H1 (cell line): Measurements from ENCODE around the gene C1orf210. TPM values are rescaled to one million over a fixed set of nuclear protein-coding genes. Genes with fewer than 3 reads are reported as not detected.

Experiments used
- CTCF ChIA-PET: fragments of 300-600 bp; sonication (Branson Sonifier 250); formaldehyde crosslinking; loops from one replicate; lab custom pipeline; 2021; ENCODE audit not compliant: partially characterized antibody; lab: Charles Lee
- POLR2A ChIA-PET: fragments of 300-600 bp; sonication (Branson Sonifier 250); formaldehyde crosslinking; loops from one replicate; lab custom pipeline; 2021; ENCODE audit warnings: inconsistent platforms; ENCODE audit not compliant: partially characterized antibody; lab: Charles Lee
- DNase-seq, 2 experiments: peaks; one replicate each; pipeline versions ENCODE4 v3.0.0 to v3.0.0-alpha.2; 2010 to 2022; ENCODE audit warnings: low spot score in 2 of 2, low read depth in 1 of 2, mixed read lengths in 1 of 2
- FAIRE-seq: peaks from 2 replicates; lab custom pipeline; 2011; peaks lifted over from hg19 to GRCh38; lab: Jason Lieb, UNC
- H2AFZ ChIP-seq: 2 replicates; pipeline ENCODE4 v1.8.1; 2012; ENCODE audit warnings: low read length, inconsistent platforms
- H2AK5ac ChIP-seq: 2 replicates; pipeline ENCODE4 v1.6.1; 2013; ENCODE audit warnings: low read depth, low read length
- H2BK120ac ChIP-seq: replicated peaks from 2 replicates; pipeline ENCODE3; 2013; ENCODE audit warnings: low read depth, low read length, inconsistent platforms
- H2BK12ac ChIP-seq: 2 replicates; pipeline ENCODE4 v1.6.1; 2013; ENCODE audit warnings: low read depth, low read length
- H2BK15ac ChIP-seq: 2 replicates; pipeline ENCODE4 v1.6.1; 2013; ENCODE audit warnings: low read length
- H2BK20ac ChIP-seq: 2 replicates; pipeline ENCODE4 v1.6.1; 2013; ENCODE audit warnings: low read length
- H2BK5ac ChIP-seq: 2 replicates; pipeline ENCODE4 v1.6.1; 2013; ENCODE audit warnings: low read depth, low read length
- H3K14ac ChIP-seq: 2 replicates; pipeline ENCODE4 v1.6.1; 2013; ENCODE audit warnings: inconsistent platforms; ENCODE audit not compliant: insufficient read length
- H3K18ac ChIP-seq: 2 replicates; pipeline ENCODE4 v1.6.1; 2013; ENCODE audit warnings: low read length; ENCODE audit errors: extremely low read depth
- H3K23ac ChIP-seq: 2 replicates; pipeline ENCODE4 v1.6.1; 2013; ENCODE audit warnings: inconsistent platforms; ENCODE audit not compliant: insufficient read length
- H3K23me2 ChIP-seq: 2 replicates; pipeline ENCODE4 v1.6.1; 2013; ENCODE audit warnings: low read depth, low read length
- H3K27ac ChIP-seq: 2 replicates; pipeline ENCODE4 v1.6.1; 2011; ENCODE audit warnings: low read depth, low read length, inconsistent platforms
- H3K27me3 ChIP-seq, 4 experiments: replicated peaks in 1 of 4; 1 replicate in 1 of 4; 2 replicates in 3 of 4; pipeline versions ENCODE4 v1.6.1 to v1.8.1; 2011 to 2013; ENCODE audit warnings: low read length in 3 of 4, mild to moderate bottlenecking in 3 of 4, inconsistent platforms in 2 of 4, mixed read lengths in 2 of 4, moderate library complexity in 1 of 4; ENCODE audit not compliant: control insufficient read depth in 3 of 4, insufficient read depth in 3 of 4; ENCODE audit errors: extremely low read depth in 1 of 4
- H3K36me3 ChIP-seq, 4 experiments: 2 replicates each; pipeline versions ENCODE4 v1.6.1 to v1.8.1; 2011 to 2013; ENCODE audit warnings: mild to moderate bottlenecking in 4 of 4, low read length in 3 of 4, moderate library complexity in 2 of 4, control low read depth in 1 of 4, inconsistent platforms in 1 of 4; ENCODE audit not compliant: insufficient read depth in 4 of 4, control insufficient read depth in 2 of 4
- H3K4ac ChIP-seq: replicated peaks from 2 replicates; pipeline ENCODE3; 2013; ENCODE audit warnings: low read length, low read depth, mixed read lengths, inconsistent platforms; ENCODE audit not compliant: insufficient read length
- H3K4me1 ChIP-seq, 4 experiments: replicated peaks in 1 of 4; 1 replicate in 1 of 4; 2 replicates in 3 of 4; pipeline versions ENCODE4 v1.6.1 to v1.8.1; 2011 to 2013; ENCODE audit warnings: low read length in 3 of 4, inconsistent platforms in 2 of 4, mixed read lengths in 1 of 4; ENCODE audit not compliant: insufficient read depth in 4 of 4, control insufficient read depth in 3 of 4
- H3K4me2 ChIP-seq, 2 experiments: 2 replicates each; pipeline versions ENCODE4 v1.6.1 to v1.8.1; 2011 to 2013; ENCODE audit warnings: low read depth in 2 of 2, low read length in 2 of 2, control low read depth in 1 of 2, inconsistent platforms in 1 of 2, mild to moderate bottlenecking in 1 of 2; ENCODE audit not compliant: insufficient read depth in 1 of 2
- H3K4me3 ChIP-seq, 4 experiments: fragments of 200-600, 300-600 bp in 1 of 4; sonication (generic), shearing (Covaris generic), sonication (Bioruptor Twin) in 1 of 4; 2 replicates each; pipeline versions ENCODE4 v1.5.1 to v1.8.1; 2011 to 2016; ENCODE audit warnings: low read length in 4 of 4, low read depth in 3 of 4, control low read depth in 2 of 4, inconsistent platforms in 2 of 4, mild to moderate bottlenecking in 2 of 4, mixed read lengths in 1 of 4, moderate library complexity in 1 of 4; ENCODE audit not compliant: insufficient read depth in 2 of 4; ENCODE audit errors: extremely low read depth in 1 of 4
- H3K56ac ChIP-seq: replicated peaks from 2 replicates; pipeline ENCODE3; 2013; ENCODE audit warnings: low read depth, mild to moderate bottlenecking, mixed read lengths, low read length, inconsistent platforms; ENCODE audit not compliant: insufficient read length
- H3K79me1 ChIP-seq: 2 replicates; pipeline ENCODE4 v1.6.1; 2013; ENCODE audit warnings: low read depth, low read length, control low read depth
- H3K79me2 ChIP-seq, 2 experiments: 2 replicates each; pipeline versions ENCODE4 v1.6.1 to v1.8.1; 2012 to 2013; ENCODE audit warnings: low read length in 2 of 2, mild to moderate bottlenecking in 2 of 2, inconsistent platforms in 1 of 2; ENCODE audit not compliant: insufficient read depth in 2 of 2, control insufficient read depth in 1 of 2
- H3K9ac ChIP-seq, 4 experiments: replicated peaks in 1 of 4; 1 replicate in 1 of 4; 2 replicates in 3 of 4; pipeline versions ENCODE4 v1.6.1 to v1.8.1; 2011 to 2013; ENCODE audit warnings: low read depth in 3 of 4, low read length in 3 of 4, control low read depth in 2 of 4, mild to moderate bottlenecking in 2 of 4, moderate library complexity in 2 of 4, inconsistent platforms in 1 of 4; ENCODE audit errors: extremely low read depth in 1 of 4
- H3K9me3 ChIP-seq, 2 experiments: 2 replicates each; pipeline versions ENCODE4 v1.6.1 to v1.8.1; 2012 to 2013; ENCODE audit warnings: mild to moderate bottlenecking in 2 of 2, moderate library complexity in 2 of 2, control low read depth in 1 of 2, inconsistent platforms in 1 of 2, low read depth in 1 of 2, low read length in 1 of 2, mixed read lengths in 1 of 2; ENCODE audit not compliant: insufficient read depth in 2 of 2
- H4K20me1 ChIP-seq, 2 experiments: replicated peaks in 1 of 2; 2 replicates each; pipeline versions ENCODE3 to v1.8.1; 2011 to 2013; ENCODE audit warnings: inconsistent platforms in 2 of 2, low read length in 2 of 2, mild to moderate bottlenecking in 1 of 2; ENCODE audit not compliant: insufficient read depth in 2 of 2, control insufficient read depth in 1 of 2
- H4K5ac ChIP-seq: 2 replicates; pipeline ENCODE4 v1.6.1; 2013; ENCODE audit warnings: low read length, low read depth, mixed read lengths, inconsistent platforms; ENCODE audit not compliant: insufficient read length
- H4K8ac ChIP-seq: 2 replicates; pipeline ENCODE4 v1.8.0; 2013; ENCODE audit warnings: mild to moderate bottlenecking, moderate library complexity, low read length, inconsistent platforms; ENCODE audit not compliant: insufficient read depth; ENCODE audit errors: extremely low read depth
- H4K91ac ChIP-seq: replicated peaks from 2 replicates; pipeline ENCODE3; 2013; ENCODE audit warnings: low read length, mixed read lengths, inconsistent platforms; ENCODE audit not compliant: insufficient read length
- ATF3 ChIP-seq: IDR thresholded peaks from 2 replicates; pipeline ENCODE4 v1.6.1; 2011; ENCODE audit warnings: low read depth, mild to moderate bottlenecking, low read length; ENCODE audit not compliant: insufficient read depth
- BRCA1 ChIP-seq: IDR thresholded peaks from 2 replicates; pipeline ENCODE4 v1.6.1; 2012; ENCODE audit warnings: low read depth, low read length, improper control_type of control experiment
- SRF ChIP-seq: IDR thresholded peaks from 2 replicates; pipeline ENCODE4 v1.6.1; 2011; ENCODE audit warnings: mild to moderate bottlenecking, low read depth, low read length, moderate library complexity
- TEAD4 ChIP-seq: IDR thresholded peaks from 2 replicates; pipeline ENCODE4 v1.6.1; 2012; ENCODE audit warnings: low read depth, low read length, inconsistent platforms, mixed read lengths
- WGBS, 2 experiments: shearing (Covaris generic) in 1 of 2; methylation state at CpG; one replicate each; pipeline versions ENCODE4 v1.1.6 to v1.1.7; 2013 to 2015; ENCODE audit warnings: low lambda C conversion rate in 2 of 2, mixed read lengths in 2 of 2, inconsistent platforms in 1 of 2, low coverage in 1 of 2, missing lambda C conversion rate in 1 of 2; ENCODE audit not compliant: insufficient replicate concordance in 2 of 2, insufficient coverage in 1 of 2, insufficient read length in 1 of 2; ENCODE audit errors: extremely low coverage in 1 of 2, missing lambda C conversion rate in 1 of 2; 5-methylcytosine and 5-hydroxymethylcytosine counted together
- polyA plus RNA-seq, 7 experiments: library from polyadenylated mRNA; depleted of rRNA in 3 of 7; stranded (reverse) in 5 of 7; unstranded in 2 of 7; fragments of >200 nt in 5 of 7; fragments of 200-250 nt in 2 of 7; gene quantifications; 1 replicate in 5 of 7; 2 replicates in 1 of 7; 4 replicates in 1 of 7; pipeline versions ENCODE4 v1.2.1 to v1.2.3, GENCODE V29; 2011 to 2013; ENCODE audit warnings: missing spikeins in 2 of 7, mixed read lengths in 2 of 7
- total RNA-seq: library from RNA; stranded (reverse); fragmentation: NEBNext Ultra II Directional; extraction: Animal tissue kit (Norgen Biotek cat#: 25700); gene quantifications from 2 replicates; pipeline ENCODE4 v1.2.1, GENCODE V29; 2021

Gene C1orf210
- total and polyA plus RNA-seq, 2 of the 8 experiments (the other 6 are each of a cell fraction or from before 2014, with no cell fraction given): 12.0 to 27.9 TPM

- Histone ChIP-seq H2AFZ (no peak overlapping the region), H2BK20ac (no peak overlapping the region), H4K20me1 (no peaks in the 10 kb centered on the region), H4K5ac (no peak overlapping the region), H3K56ac (no peak overlapping the region), H3K18ac (no peak overlapping the region), H3K27me3 (no peaks in the 10 kb centered on the region), H3K27ac (no peak overlapping the region), H3K9ac (no peak overlapping the region), H4K91ac (no peak overlapping the region), H3K4me2 (no peak overlapping the region), H4K8ac (no peak overlapping the region), H3K79me1 (no peaks in the 10 kb centered on the region; the same call in 1 of the 2 replicates), H3K36me3 (no peaks in the 10 kb centered on the region), H3K23ac (no peak overlapping the region), H3K79me2 (no peaks in the 10 kb centered on the region), H3K4me3 (no peak overlapping the region), H3K14ac (no peak overlapping the region), H2AK5ac (no peak overlapping the region), H3K9me3 (no peaks in the 10 kb centered on the region), H2BK12ac (no peak overlapping the region), H3K4me1 (peaks cover 0 to 4% (median 3%) of the 10 kb centered on the region in 4 experiments; a peak in 2 of 7 replicates), H2BK5ac (no peak overlapping the region), H2BK15ac (no peak overlapping the region), H3K23me2 (no peaks in the 10 kb centered on the region), H3K4ac (no peak overlapping the region), H2BK120ac (no peak overlapping the region)
- ChIA-PET POLR2A (interaction anchor here (1.8 kb wide), 1 partner anchor 123 kb away, joined by 5 read pairs; the partner anchor contains the start of gene CDC20), CTCF (interaction anchor here (0.6 to 2.1 kb wide), 10 partner anchors 32 to 180 kb away, joined by 3 to 7 read pairs (median 4); partner anchors contain the start of genes C1orf210 and CDC20)
- FAIRE-seq (no peak), DNase-seq (no peak)
- TF ChIP-seq ATF3: no peak
- TF ChIP-seq SRF: no peak
- no peak for TF ChIP-seq BRCA1
- TF ChIP-seq TEAD4: no peak
- WGBS, 2 experiments: 87% methylated on average over 8 of the region's 8 CpGs; no CpG with 5 or more reads in 1 of the 2 experiments
These were observed 50.3 kb downstream of the C1orf210 start for GRCh38 chr1:43235040-43235439.
